Caco-2 (cell line): Measurements from ENCODE around the gene MTA3. TPM values are rescaled to one million over a fixed set of nuclear protein-coding genes. Genes with fewer than 3 reads are reported as not detected.

Experiments used
- BruUV-seq: library from RNA; stranded (reverse); fragments of 400-500 nt; replicated peaks from 2 replicates; lab custom pipeline; 2021; lab: Mats Ljungman, UMichigan
- CTCF ChIA-PET: fragments of 300-600 bp; sonication (Branson Sonifier 250); formaldehyde crosslinking; loops from one replicate; lab custom pipeline; 2022; ENCODE audit warnings: antibody characterized with exemption; lab: Charles Lee
- POLR2A ChIA-PET: fragments of 300-600 bp; sonication (Branson Sonifier 250); formaldehyde crosslinking; loops from one replicate; lab custom pipeline; 2022; ENCODE audit warnings: antibody characterized with exemption; lab: Charles Lee
- DNase-seq, 2 experiments: peaks; one replicate each; pipeline versions ENCODE4 v3.0.0 to v3.0.0-alpha.2; 2020 to 2022
- H3K27me3 ChIP-seq: replicated peaks from 2 replicates; pipeline ENCODE4 v1.6.0; 2011; ENCODE audit warnings: low read length; ENCODE audit not compliant: control insufficient read depth, insufficient read depth
- H3K36me3 ChIP-seq: 2 replicates; pipeline ENCODE4 v1.5.1; 2011; ENCODE audit warnings: low read length; ENCODE audit not compliant: control insufficient read depth, insufficient read depth
- H3K4me1 ChIP-seq: fragments of 250-450 bp; sonication (Bioruptor Pico); 2 replicates; pipeline ENCODE4 v1.5.1; 2020; ENCODE audit warnings: mild to moderate bottlenecking
- H3K4me3 ChIP-seq: 2 replicates; pipeline ENCODE4 v1.5.1; 2011; ENCODE audit warnings: low read depth, mild to moderate bottlenecking, control low read depth, low read length
- H3K9me3 ChIP-seq: fragments of 250-450 bp; sonication (Bioruptor Pico); 2 replicates; pipeline ENCODE4 v1.5.1; 2020; ENCODE audit warnings: mild to moderate bottlenecking, moderate library complexity
- H3K27ac Mint-ChIP-seq: one replicate; pipeline ENCODE4 v1.8.0; 2022; ENCODE audit warnings: mixed read lengths; ENCODE audit not compliant: unreplicated experiment
- H3K27me3 Mint-ChIP-seq: one replicate; pipeline ENCODE4 v1.8.0; 2022; ENCODE audit warnings: mixed read lengths; ENCODE audit not compliant: insufficient read depth, unreplicated experiment
- H3K36me3 Mint-ChIP-seq: one replicate; pipeline ENCODE4 v1.8.0; 2022; ENCODE audit warnings: mild to moderate bottlenecking, mixed read lengths; ENCODE audit not compliant: insufficient read depth, unreplicated experiment
- H3K4me1 Mint-ChIP-seq: one replicate; pipeline ENCODE4 v1.8.0; 2022; ENCODE audit warnings: low read depth, mixed read lengths; ENCODE audit not compliant: unreplicated experiment
- H3K4me3 Mint-ChIP-seq: one replicate; pipeline ENCODE4 v1.8.0; 2022; ENCODE audit warnings: mild to moderate bottlenecking, moderate library complexity, mixed read lengths; ENCODE audit not compliant: unreplicated experiment
- H3K9me3 Mint-ChIP-seq: one replicate; pipeline ENCODE4 v1.8.0; 2022; ENCODE audit warnings: mixed read lengths; ENCODE audit not compliant: unreplicated experiment
- intact Hi-C: fragments of 100-400 bp; cut with micrococcal nuclease; formaldehyde crosslinking; loops from one replicate; pipeline ENCODE4 v1.10.0; 2022; ENCODE audit not compliant: unreplicated experiment
- total RNA-seq: library from RNA; stranded (reverse); gene quantifications from 2 replicates; pipeline ENCODE4 v1.2.3, GENCODE V29; 2022
- TF ChIP-seq, protein P1 (sequence below), 2 experiments: fragments of 200-600 bp in 1 of 2; IDR thresholded peaks; 1 replicate in 1 of 2; 2 replicates in 1 of 2; pipeline versions ENCODE4 v1.5.1 to v1.8.0; 2011 to 2022; ENCODE audit warnings: antibody characterized with exemption in 1 of 2, control low read depth in 1 of 2, inconsistent platforms in 1 of 2, low read depth in 1 of 2, low read length in 1 of 2, mild to moderate bottlenecking in 1 of 2, moderate library complexity in 1 of 2; ENCODE audit not compliant: insufficient read depth in 1 of 2, severe bottlenecking in 1 of 2, unreplicated experiment in 1 of 2

MTA3 gene
- total RNA-seq, 1 experiment from 2014 or later, result 85.7 TPM

DNA sequence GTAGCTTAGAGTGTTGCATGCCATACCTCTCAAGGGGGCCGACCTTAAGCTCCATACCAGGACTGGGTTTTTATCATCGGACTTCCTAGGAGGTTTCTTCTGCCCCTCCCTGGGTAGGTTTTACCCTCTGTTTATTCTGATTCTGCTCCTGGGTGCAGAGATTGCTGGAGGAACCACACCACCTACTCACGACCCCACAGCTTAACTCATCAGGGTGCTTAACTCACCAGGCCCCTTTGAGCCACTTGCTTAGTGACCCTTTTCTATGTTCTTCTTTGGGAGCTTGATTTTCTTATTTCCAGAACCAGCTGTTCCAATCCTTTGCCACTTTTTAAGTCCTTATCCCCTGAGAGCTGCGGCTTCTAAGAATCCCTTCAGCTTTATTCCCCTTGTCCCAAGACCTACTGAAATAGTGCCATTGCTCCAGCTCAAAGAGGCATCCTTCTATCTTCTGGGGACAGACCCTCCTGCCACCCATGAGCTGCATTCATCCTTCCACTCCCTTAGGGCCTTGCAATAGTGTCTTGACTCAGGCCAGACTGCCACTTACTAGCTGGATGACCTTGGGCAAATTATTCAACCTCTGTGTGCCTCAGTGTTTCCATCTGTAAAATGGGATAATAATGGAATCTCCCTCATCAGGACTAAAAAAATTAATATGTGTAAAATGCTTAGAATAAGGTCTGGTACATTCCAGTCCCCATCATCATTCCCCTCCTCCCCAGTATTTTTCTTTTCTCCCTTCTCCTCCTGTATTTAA is 189.7 kb downstream of the MTA3 start:
- H3K9me3 ChIP-seq, result no peaks in the 10 kb centered on the region
- no peak overlapping the region for H3K27ac Mint-ChIP-seq
- POLR2A ChIA-PET, result no interaction called here
- BruUV-seq, result no TSS peak
- H3K36me3 ChIP-seq, result no peaks in the 10 kb centered on the region
- H3K4me3 ChIP-seq, result no peak overlapping the region
- intact Hi-C loops, result no loop called here
- no peaks in the 10 kb centered on the region for H3K9me3 Mint-ChIP-seq
- CTCF ChIA-PET, result no interaction called here
- no peaks in the 10 kb centered on the region for H3K27me3 Mint-ChIP-seq
- H3K36me3 Mint-ChIP-seq, result peaks cover 8% of the 10 kb centered on the region
- DNase-seq, result no peak
- no peak overlapping the region for H3K4me3 Mint-ChIP-seq
- TF ChIP-seq, protein P1, sequence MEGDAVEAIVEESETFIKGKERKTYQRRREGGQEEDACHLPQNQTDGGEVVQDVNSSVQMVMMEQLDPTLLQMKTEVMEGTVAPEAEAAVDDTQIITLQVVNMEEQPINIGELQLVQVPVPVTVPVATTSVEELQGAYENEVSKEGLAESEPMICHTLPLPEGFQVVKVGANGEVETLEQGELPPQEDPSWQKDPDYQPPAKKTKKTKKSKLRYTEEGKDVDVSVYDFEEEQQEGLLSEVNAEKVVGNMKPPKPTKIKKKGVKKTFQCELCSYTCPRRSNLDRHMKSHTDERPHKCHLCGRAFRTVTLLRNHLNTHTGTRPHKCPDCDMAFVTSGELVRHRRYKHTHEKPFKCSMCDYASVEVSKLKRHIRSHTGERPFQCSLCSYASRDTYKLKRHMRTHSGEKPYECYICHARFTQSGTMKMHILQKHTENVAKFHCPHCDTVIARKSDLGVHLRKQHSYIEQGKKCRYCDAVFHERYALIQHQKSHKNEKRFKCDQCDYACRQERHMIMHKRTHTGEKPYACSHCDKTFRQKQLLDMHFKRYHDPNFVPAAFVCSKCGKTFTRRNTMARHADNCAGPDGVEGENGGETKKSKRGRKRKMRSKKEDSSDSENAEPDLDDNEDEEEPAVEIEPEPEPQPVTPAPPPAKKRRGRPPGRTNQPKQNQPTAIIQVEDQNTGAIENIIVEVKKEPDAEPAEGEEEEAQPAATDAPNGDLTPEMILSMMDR (IDR thresholded peaks at IDR 0.05; ENCODE audit: insufficient read depth in 1 of 2, low read depth in 1 of 2, low read length in 1 of 2, severe bottlenecking in 1 of 2, unreplicated experiment in 1 of 2), result no peak
- peaks cover 10% of the 10 kb centered on the region for H3K4me1 Mint-ChIP-seq
- peaks cover 9% of the 10 kb centered on the region for H3K4me1 ChIP-seq
- no peaks in the 10 kb centered on the region for H3K27me3 ChIP-seq

DNA sequence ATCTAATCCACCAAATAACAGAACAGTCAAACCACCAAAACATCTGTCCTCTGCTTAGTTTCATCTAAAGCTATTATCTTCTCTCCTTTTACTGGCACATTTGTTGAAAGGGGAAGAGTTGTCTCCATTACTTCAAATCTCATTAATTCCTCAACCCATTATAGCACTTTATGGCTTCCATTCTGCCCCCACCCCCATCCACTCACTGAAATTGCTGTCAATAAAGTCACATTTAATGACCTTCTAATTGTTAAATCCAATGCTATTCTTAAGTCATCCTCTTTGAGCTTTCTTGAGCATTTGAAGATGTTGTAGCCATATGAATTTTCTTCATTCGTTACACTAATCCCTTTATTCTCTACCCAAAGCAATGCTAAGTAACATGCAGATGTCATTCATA is 190.3 kb downstream of the MTA3 start:
- TF ChIP-seq, protein P1 (IDR thresholded peaks at IDR 0.05; ENCODE audit: insufficient read depth in 1 of 2, low read depth in 1 of 2, low read length in 1 of 2, severe bottlenecking in 1 of 2, unreplicated experiment in 1 of 2), result no peak
- no peak for DNase-seq
- Mint-ChIP-seq H3K4me3 (no peak overlapping the region), H3K36me3 (peaks cover 8% of the 10 kb centered on the region), H3K9me3 (no peaks in the 10 kb centered on the region), H3K27me3 (no peaks in the 10 kb centered on the region), H3K27ac (no peak overlapping the region), H3K4me1 (peaks cover 4% of the 10 kb centered on the region)
- CTCF ChIA-PET, result no interaction called here
- no TSS peak for BruUV-seq
- intact Hi-C loops, result no loop called here
- POLR2A ChIA-PET, result no interaction called here
- H3K4me3 ChIP-seq, result no peak overlapping the region
- H3K27me3 ChIP-seq, result no peaks in the 10 kb centered on the region
- H3K36me3 ChIP-seq, result no peaks in the 10 kb centered on the region
- H3K4me1 ChIP-seq, result peaks cover 5% of the 10 kb centered on the region; the same call in 1 of the 2 replicates
- no peaks in the 10 kb centered on the region for H3K9me3 ChIP-seq

DNA sequence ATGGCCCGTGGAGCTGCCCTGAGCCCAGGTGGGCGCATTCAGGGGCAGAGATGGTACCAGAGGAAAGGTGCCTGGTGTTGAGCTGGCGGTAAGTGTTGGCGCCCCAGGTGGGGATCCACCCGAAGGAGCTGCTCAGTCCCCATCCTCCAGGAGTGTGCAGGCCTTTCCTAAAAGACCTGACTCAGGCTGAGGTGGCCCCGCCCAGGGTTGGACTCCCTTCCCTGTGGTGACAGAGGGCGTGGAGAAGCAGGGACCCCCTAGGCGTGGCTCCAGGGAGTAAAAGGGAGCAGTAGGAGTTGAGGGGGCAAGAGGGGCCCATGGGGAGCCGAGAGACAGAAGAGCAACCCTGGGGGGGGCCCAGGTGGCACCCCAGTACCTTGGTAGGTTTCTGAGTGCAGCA is 193.1 kb downstream of the MTA3 start:
- CTCF ChIA-PET, result no interaction called here
- POLR2A ChIA-PET, result no interaction called here

More for the DNA sequence above, 193.1 kb downstream of the MTA3 start:
- H3K36me3 ChIP-seq, result no peaks in the 10 kb centered on the region
- Mint-ChIP-seq H3K36me3 (peaks cover 8% of the 10 kb centered on the region), H3K4me1 (no peaks in the 10 kb centered on the region), H3K9me3 (no peaks in the 10 kb centered on the region), H3K27me3 (no peaks in the 10 kb centered on the region), H3K4me3 (no peak overlapping the region), H3K27ac (no peak overlapping the region)
- no peaks in the 10 kb centered on the region for H3K9me3 ChIP-seq
- intact Hi-C loops, result no loop called here
- H3K4me1 ChIP-seq, result no peaks in the 10 kb centered on the region
- TF ChIP-seq, protein P1 (IDR thresholded peaks at IDR 0.05; ENCODE audit: insufficient read depth in 1 of 2, low read depth in 1 of 2, low read length in 1 of 2, severe bottlenecking in 1 of 2, unreplicated experiment in 1 of 2), result no peak
- H3K4me3 ChIP-seq, result no peak overlapping the region
- DNase-seq, result no peak
- H3K27me3 ChIP-seq, result no peaks in the 10 kb centered on the region
- no TSS peak for BruUV-seq
